A549 treated with dexamethasone at 1 μM for 4 hours (cell line): Measurements from ENCODE around the gene CNN3. TPM values are rescaled to one million over a fixed set of nuclear protein-coding genes. Genes with fewer than 3 reads are reported as not detected.

ENCODE experiments used
- total RNA-seq: library from RNA; stranded (reverse); fragments of 200-300 nt; extraction: Qiagen RNA extraction; gene quantifications from 5 replicates; pipeline ENCODE4 v1.2.3, GENCODE V29; 2022

CNN3 gene
- total RNA-seq, result 59.2 to 61.7 TPM (median 60.2 TPM) in 5 replicates

DNA sequence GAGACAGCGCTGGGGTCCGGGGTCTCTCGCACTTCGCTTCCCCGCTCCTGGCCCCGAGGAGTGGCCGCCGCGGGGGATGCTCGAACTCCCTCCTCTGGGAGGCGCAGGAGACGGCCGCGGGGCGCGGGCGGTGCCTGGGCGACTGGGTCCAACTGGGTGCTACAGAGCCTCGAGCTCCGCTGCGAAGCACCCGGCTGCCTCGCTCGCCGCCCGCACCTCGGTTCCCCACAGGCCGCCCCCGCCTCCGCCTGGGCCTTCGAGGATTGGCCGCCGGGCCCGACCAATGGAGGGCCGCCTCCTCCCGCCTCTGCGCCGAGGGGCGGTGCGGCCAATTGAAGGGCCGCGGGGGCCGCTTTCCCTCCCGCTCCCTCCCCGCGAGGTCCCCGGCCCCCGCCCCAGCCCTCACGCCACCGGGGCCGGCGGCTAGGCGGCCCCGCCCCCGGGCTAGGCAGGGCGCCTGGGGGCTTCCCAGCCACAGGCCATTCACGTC lies at the start of gene CNN3:
Gene CNN3 (minus strand): TSS at position 196 of the 490 bp plus-strand sequence. CDS start 216 bp downstream, outside the sequence.

Other genes with a start within 250 kb of the CNN3 start
- 1.3 to 1.8 TPM (median 1.7 TPM) in 5 replicates for gene SLC44A3, start 106.8 kb downstream of the CNN3 start, total RNA-seq
- 5.3 to 8.5 TPM (median 6.3 TPM) in 5 replicates for gene ALG14, start 145.8 kb upstream of the CNN3 start, total RNA-seq
- gene TLCD4, start 190.2 kb upstream of the CNN3 start, total RNA-seq, result 6.3 to 15.6 TPM (median 11.1 TPM) in 5 replicates